Measurements from ENCODE around the gene PARVB. TPM values are rescaled to one million over a fixed set of nuclear protein-coding genes. Genes with fewer than 3 reads are reported as not detected.

Gene PARVB
- total and polyA plus RNA-seq, 9 of the 15 experiments (the other 6 are each of a cell fraction or from before 2014, with no cell fraction given), result 1.1 to 59.2 (median 29.2) TPM

DNA sequence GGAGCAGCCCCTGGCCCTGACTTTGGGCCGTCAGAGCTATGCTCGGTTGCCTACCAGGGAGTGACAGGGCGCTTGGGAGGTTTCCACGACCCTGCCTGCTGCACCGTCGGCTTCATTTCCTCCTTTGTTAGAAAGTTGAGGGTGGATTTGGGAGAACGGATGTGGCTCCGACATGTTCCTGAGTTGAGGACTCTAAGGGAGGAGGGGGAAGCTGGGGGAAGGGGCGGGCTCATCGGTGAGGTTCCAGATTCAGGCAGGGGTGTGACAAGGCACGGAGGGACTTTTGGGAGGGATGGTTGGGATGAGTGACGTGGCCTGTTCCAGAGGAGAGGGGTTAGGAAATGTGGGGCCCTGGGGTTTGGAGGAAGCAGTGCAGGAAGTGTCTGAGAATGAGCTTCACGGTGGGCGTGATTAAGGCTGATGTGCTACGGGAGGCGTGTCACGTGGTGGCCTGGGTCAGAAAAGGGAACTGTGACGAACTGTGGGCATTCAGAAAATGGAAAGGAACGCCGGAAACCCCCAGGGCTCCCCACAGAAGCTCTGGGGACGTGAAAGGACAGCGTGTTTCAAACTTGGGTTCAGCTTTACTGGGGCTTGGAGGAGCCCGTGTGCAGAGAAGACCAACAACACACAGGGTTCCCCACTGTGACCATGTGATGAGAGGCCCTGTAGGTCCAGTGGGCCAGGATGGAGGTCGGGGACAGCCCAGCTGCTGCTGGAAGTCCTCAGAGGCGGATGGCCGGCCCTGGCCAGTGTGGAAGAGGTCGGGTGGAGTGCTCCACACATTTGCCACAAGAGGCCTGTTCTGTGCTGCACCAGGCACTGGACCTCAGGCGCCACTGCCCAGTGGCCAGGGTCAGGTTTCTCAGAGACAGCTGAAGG lies 2.8 kb downstream of the PARVB start (continued):
- no peak for TF ChIP-seq RNF2 (IDR thresholded peaks at IDR 0.05)
- TF ChIP-seq PYGO2 (tag; IDR thresholded peaks at IDR 0.05), result no peak
- TF ChIP-seq, protein P1, sequence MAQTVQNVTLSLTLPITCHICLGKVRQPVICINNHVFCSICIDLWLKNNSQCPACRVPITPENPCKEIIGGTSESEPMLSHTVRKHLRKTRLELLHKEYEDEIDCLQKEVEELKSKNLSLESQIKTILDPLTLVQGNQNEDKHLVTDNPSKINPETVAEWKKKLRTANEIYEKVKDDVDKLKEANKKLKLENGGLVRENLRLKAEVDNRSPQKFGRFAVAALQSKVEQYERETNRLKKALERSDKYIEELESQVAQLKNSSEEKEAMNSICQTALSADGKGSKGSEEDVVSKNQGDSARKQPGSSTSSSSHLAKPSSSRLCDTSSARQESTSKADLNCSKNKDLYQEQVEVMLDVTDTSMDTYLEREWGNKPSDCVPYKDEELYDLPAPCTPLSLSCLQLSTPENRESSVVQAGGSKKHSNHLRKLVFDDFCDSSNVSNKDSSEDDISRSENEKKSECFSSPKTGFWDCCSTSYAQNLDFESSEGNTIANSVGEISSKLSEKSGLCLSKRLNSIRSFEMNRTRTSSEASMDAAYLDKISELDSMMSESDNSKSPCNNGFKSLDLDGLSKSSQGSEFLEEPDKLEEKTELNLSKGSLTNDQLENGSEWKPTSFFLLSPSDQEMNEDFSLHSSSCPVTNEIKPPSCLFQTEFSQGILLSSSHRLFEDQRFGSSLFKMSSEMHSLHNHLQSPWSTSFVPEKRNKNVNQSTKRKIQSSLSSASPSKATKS (CRISPR knock-in tag; IDR thresholded peaks at IDR 0.05), result no peak
- TF ChIP-seq C11orf30 (IDR thresholded peaks at IDR 0.05; ENCODE audit: low read depth), result no peak
- TF ChIP-seq, protein P2, sequence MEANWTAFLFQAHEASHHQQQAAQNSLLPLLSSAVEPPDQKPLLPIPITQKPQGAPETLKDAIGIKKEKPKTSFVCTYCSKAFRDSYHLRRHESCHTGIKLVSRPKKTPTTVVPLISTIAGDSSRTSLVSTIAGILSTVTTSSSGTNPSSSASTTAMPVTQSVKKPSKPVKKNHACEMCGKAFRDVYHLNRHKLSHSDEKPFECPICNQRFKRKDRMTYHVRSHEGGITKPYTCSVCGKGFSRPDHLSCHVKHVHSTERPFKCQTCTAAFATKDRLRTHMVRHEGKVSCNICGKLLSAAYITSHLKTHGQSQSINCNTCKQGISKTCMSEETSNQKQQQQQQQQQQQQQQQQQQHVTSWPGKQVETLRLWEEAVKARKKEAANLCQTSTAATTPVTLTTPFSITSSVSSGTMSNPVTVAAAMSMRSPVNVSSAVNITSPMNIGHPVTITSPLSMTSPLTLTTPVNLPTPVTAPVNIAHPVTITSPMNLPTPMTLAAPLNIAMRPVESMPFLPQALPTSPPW (CRISPR knock-in tag; IDR thresholded peaks at IDR 0.05), result peak; percentile 43; the same call in 1 of the 2 replicates
- TF ChIP-seq ARID1B (IDR thresholded peaks at IDR 0.05), result 0 out of 2 replicates have a peak, but pooled peaks have one; percentile 14
- peak; percentile 79 for TF ChIP-seq ZNF263 (CRISPR knock-in tag; IDR thresholded peaks at IDR 0.05; ENCODE audit: borderline replicate concordance)
- TF ChIP-seq, protein P3, sequence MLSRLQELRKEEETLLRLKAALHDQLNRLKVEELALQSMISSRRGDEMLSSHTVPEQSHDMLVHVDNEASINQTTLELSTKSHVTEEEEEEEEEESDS (CRISPR knock-in tag; IDR thresholded peaks at IDR 0.05), result no peak
- no peak for TF ChIP-seq ZNF785 (CRISPR knock-in tag; IDR thresholded peaks at IDR 0.05)
- TF ChIP-seq GABPB1 (CRISPR knock-in tag; IDR thresholded peaks at IDR 0.05), result no peak
- TF ChIP-seq PRPF4 (IDR thresholded peaks at IDR 0.05; ENCODE audit: insufficient read depth, low read depth, low read length, poor library complexity, severe bottlenecking), result no peak
- TF ChIP-seq TCF7 (IDR thresholded peaks at IDR 0.05; ENCODE audit: borderline replicate concordance), result no peak
- TF ChIP-seq, protein P4, sequence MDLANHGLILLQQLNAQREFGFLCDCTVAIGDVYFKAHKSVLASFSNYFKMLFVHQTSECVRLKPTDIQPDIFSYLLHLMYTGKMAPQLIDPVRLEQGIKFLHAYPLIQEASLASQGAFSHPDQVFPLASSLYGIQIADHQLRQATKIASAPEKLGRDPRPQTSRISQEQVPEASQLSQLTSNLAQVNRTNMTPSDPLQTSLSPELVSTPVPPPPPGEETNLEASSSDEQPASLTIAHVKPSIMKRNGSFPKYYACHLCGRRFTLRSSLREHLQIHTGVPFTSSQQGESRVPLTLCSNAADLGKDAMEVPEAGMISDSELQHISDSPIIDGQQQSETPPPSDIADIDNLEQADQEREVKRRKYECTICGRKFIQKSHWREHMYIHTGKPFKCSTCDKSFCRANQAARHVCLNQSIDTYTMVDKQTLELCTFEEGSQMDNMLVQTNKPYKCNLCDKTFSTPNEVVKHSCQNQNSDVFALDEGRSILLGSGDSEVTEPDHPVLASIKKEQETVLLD (IDR thresholded peaks at IDR 0.05), result no peak
- TF ChIP-seq KDM5B (IDR thresholded peaks at IDR 0.05; ENCODE audit: insufficient replicate concordance, low read depth, low read length), result peak; percentile 44
- 0 out of 2 replicates have a peak, but pooled peaks have one; percentile 38 for TF ChIP-seq EP400 (IDR thresholded peaks at IDR 0.05)
- TF ChIP-seq, protein P5, sequence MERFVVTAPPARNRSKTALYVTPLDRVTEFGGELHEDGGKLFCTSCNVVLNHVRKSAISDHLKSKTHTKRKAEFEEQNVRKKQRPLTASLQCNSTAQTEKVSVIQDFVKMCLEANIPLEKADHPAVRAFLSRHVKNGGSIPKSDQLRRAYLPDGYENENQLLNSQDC (CRISPR knock-in tag; IDR thresholded peaks at IDR 0.05), result no peak
- TF ChIP-seq RBM34 (IDR thresholded peaks at IDR 0.05; ENCODE audit: borderline replicate concordance, insufficient read depth, low read length), result no peak
- peak in 1 of 2 experiments; percentile 60; a peak in 2 of 4 replicates for TF ChIP-seq KDM1A (IDR thresholded peaks at IDR 0.05)
- TF ChIP-seq ZNF12 (CRISPR knock-in tag; IDR thresholded peaks at IDR 0.05), result no peak
- TF ChIP-seq POLR2A (conservative IDR thresholded peaks at IDR 0.05), result peak; percentile 46; the same call in 1 of the 2 replicates
- 0 out of 2 replicates have a peak, but pooled peaks have one; percentile 29 for TF ChIP-seq MYC (IDR thresholded peaks at IDR 0.05; ENCODE audit: low read depth, low read length)
- TF ChIP-seq MYC (CRISPR knock-in tag; IDR thresholded peaks at IDR 0.05; ENCODE audit: borderline replicate concordance, low read depth), result no peak
- no peak for TF ChIP-seq NR2F6 (CRISPR knock-in tag; IDR thresholded peaks at IDR 0.05)
- no peak for TF ChIP-seq TCF3 (CRISPR knock-in tag; IDR thresholded peaks at IDR 0.05)
